Measurements from ENCODE around the gene ABHD17B.
"Not testable (repeated sequence)": the region's sequence is repeated elsewhere in the genome, so short reads cannot be mapped to it uniquely, and the experiment has no call there.

ABHD17B gene

GRCh38 chr9:71901695-71902597 is 9.0 kb downstream of the ABHD17B start:
- Histone ChIP-seq H3K4me1 (ENCODE audit: control extremely low read depth in 1 of 4, control insufficient read depth in 4 of 4, insufficient read depth in 4 of 4, low read length in 3 of 4) (peaks cover 38 to 85% (median 59%) of the 10 kb centered on the region in 4 experiments), H3K27ac (ENCODE audit: insufficient read depth in 1 of 2, low read depth in 1 of 2, low read length in 2 of 2, poor library complexity in 1 of 2, severe bottlenecking in 2 of 2) (peak overlapping the region; percentile 28 to 76), H3K9me3 (ENCODE audit: control extremely low read depth in 1 of 5, control insufficient read depth in 4 of 5, insufficient read depth in 2 of 5, low read depth in 1 of 5, low read length in 4 of 5) (no peaks in the 10 kb centered on the region), H3K27me3 (replicated peaks in 2 of 5; ENCODE audit: control insufficient read depth in 4 of 5, insufficient read depth in 5 of 5, low read length in 4 of 5) (no peaks in the 10 kb centered on the region), H3K36me3 (ENCODE audit: control insufficient read depth in 4 of 4, insufficient read depth in 4 of 4, low read length in 3 of 4) (peaks cover 0 to 6% (median 5%) of the 10 kb centered on the region in 4 experiments), H3K4me3 (ENCODE audit: control insufficient read depth in 1 of 7, extremely low read depth in 1 of 7, insufficient read depth in 4 of 7, low read depth in 2 of 7, low read length in 6 of 7) (peak overlapping the region in 6 of 7 experiments; percentile 28 to 62 (median 51))
- ChIA-PET POLR2A (interaction anchor here (0.6 to 0.7 kb wide), 2 partner anchors 9 to 14 kb away, joined by 3 read pairs; partner anchors contain the start of genes ABHD17B and C9orf85), CTCF (interaction anchor here (1.5 to 2.3 kb wide), 2 partner anchors 11 to 82 kb away, joined by 7 to 10 read pairs; no protein-coding TSS in a partner anchor)
- DNase-seq: peak; percentile 18 to 56 (median 44)
- WGBS (ENCODE audit: insufficient coverage): 0% methylated on average over 1 of the region's 6 CpGs

- H3K27ac ChIP-seq (ENCODE audit: insufficient read depth in 1 of 2, low read depth in 1 of 2, low read length in 2 of 2, poor library complexity in 1 of 2, severe bottlenecking in 2 of 2): peak overlapping the region in 1 of 2 experiments; percentile 37
- 94% methylated on average over 3 of the region's 6 CpGs for WGBS (ENCODE audit: insufficient coverage)
- H3K36me3 ChIP-seq (ENCODE audit: control insufficient read depth in 4 of 4, insufficient read depth in 4 of 4, low read length in 3 of 4); H3K9me3 ChIP-seq (ENCODE audit: control extremely low read depth in 1 of 5, control insufficient read depth in 4 of 5, insufficient read depth in 2 of 5, low read depth in 1 of 5, low read length in 4 of 5); H3K27me3 ChIP-seq (replicated peaks in 2 of 5; ENCODE audit: control insufficient read depth in 4 of 5, insufficient read depth in 5 of 5, low read length in 4 of 5); DNase-seq: not testable (repeated sequence)
- H3K4me3 ChIP-seq (ENCODE audit: control insufficient read depth in 1 of 7, extremely low read depth in 1 of 7, insufficient read depth in 4 of 7, low read depth in 2 of 7, low read length in 6 of 7): peak overlapping the region in 2 of 7 experiments; percentile 19 to 20
- POLR2A ChIA-PET: interaction anchor here (0.6 to 1.2 kb wide), 2 partner anchors 12 to 1485 kb away, joined by 4 to 5 read pairs; partner anchors contain the start of genes ABHD17B and C9orf85
- CTCF ChIA-PET: interaction anchor here (0.6 to 1.7 kb wide), 7 partner anchors 8 to 110 kb away, joined by 3 to 7 read pairs (median 4); partner anchors contain the start of genes ABHD17B and C9orf85
- peaks cover 63 to 95% (median 81%) of the 10 kb centered on the region in 4 experiments for H3K4me1 ChIP-seq (ENCODE audit: control extremely low read depth in 1 of 4, control insufficient read depth in 4 of 4, insufficient read depth in 4 of 4, low read length in 3 of 4)
Measured at GRCh38 chr9:71898756-71899155, 12.2 kb downstream of the ABHD17B start.

- H3K9me3 ChIP-seq (ENCODE audit: control extremely low read depth in 1 of 5, control insufficient read depth in 4 of 5, insufficient read depth in 2 of 5, low read depth in 1 of 5, low read length in 4 of 5): no peaks in the 10 kb centered on the region
- POLR2A ChIA-PET: interaction anchor here (0.6 kb wide), 1 partner anchor 16 kb away, joined by 3 read pairs; no protein-coding TSS in a partner anchor
- H3K4me1 ChIP-seq (ENCODE audit: control extremely low read depth in 1 of 4, control insufficient read depth in 4 of 4, insufficient read depth in 4 of 4, low read length in 3 of 4): peaks cover 58 to 86% (median 75%) of the 10 kb centered on the region in 4 experiments
- DNase-seq: peak; percentile 74 to 97 (median 94)
- peak overlapping the region in 3 of 7 experiments; percentile 12 to 45 (median 38) for H3K4me3 ChIP-seq (ENCODE audit: control insufficient read depth in 1 of 7, extremely low read depth in 1 of 7, insufficient read depth in 4 of 7, low read depth in 2 of 7, low read length in 6 of 7)
- H3K27me3 ChIP-seq (replicated peaks in 2 of 5; ENCODE audit: control insufficient read depth in 4 of 5, insufficient read depth in 5 of 5, low read length in 4 of 5): no peaks in the 10 kb centered on the region
- peak overlapping the region; percentile 46 to 79 for H3K27ac ChIP-seq (ENCODE audit: insufficient read depth in 1 of 2, low read depth in 1 of 2, low read length in 2 of 2, poor library complexity in 1 of 2, severe bottlenecking in 2 of 2)
- CTCF ChIA-PET: interaction anchor here (1.0 to 1.7 kb wide), 5 partner anchors 14 to 45 kb away, joined by 3 to 7 read pairs (median 4); partner anchors contain the start of genes ABHD17B and C9orf85
- peaks cover 0 to 5% (median 0%) of the 10 kb centered on the region in 4 experiments for H3K36me3 ChIP-seq (ENCODE audit: control insufficient read depth in 4 of 4, insufficient read depth in 4 of 4, low read length in 3 of 4)
- WGBS (ENCODE audit: insufficient coverage): no CpG with 5 or more reads among the region's 1 CpG
Measured at GRCh38 chr9:71897577-71897976, 13.4 kb downstream of the ABHD17B start.

- Histone ChIP-seq H3K4me3 (ENCODE audit: control insufficient read depth in 1 of 7, extremely low read depth in 1 of 7, insufficient read depth in 4 of 7, low read depth in 2 of 7, low read length in 6 of 7) (peak overlapping the region in 2 of 7 experiments; percentile 12 to 38), H3K4me1 (ENCODE audit: control extremely low read depth in 1 of 4, control insufficient read depth in 4 of 4, insufficient read depth in 4 of 4, low read length in 3 of 4) (peaks cover 55 to 79% (median 68%) of the 10 kb centered on the region in 4 experiments)
Measured at GRCh38 chr9:71896761-71897160, 14.2 kb downstream of the ABHD17B start.

GRCh38 chr9:71895955-71896354 is 15.0 kb downstream of the ABHD17B start:
- Histone ChIP-seq H3K27me3 (replicated peaks in 2 of 5; ENCODE audit: control insufficient read depth in 4 of 5, insufficient read depth in 5 of 5, low read length in 4 of 5) (no peaks in the 10 kb centered on the region), H3K9me3 (ENCODE audit: control extremely low read depth in 1 of 5, control insufficient read depth in 4 of 5, insufficient read depth in 2 of 5, low read depth in 1 of 5, low read length in 4 of 5) (no peaks in the 10 kb centered on the region), H3K4me3 (ENCODE audit: control insufficient read depth in 1 of 7, extremely low read depth in 1 of 7, insufficient read depth in 4 of 7, low read depth in 2 of 7, low read length in 6 of 7) (peak overlapping the region in 4 of 7 experiments; percentile 12 to 49 (median 42)), H3K4me1 (ENCODE audit: control extremely low read depth in 1 of 4, control insufficient read depth in 4 of 4, insufficient read depth in 4 of 4, low read length in 3 of 4) (peaks cover 51 to 78% (median 68%) of the 10 kb centered on the region in 4 experiments), H3K27ac (ENCODE audit: insufficient read depth in 1 of 2, low read depth in 1 of 2, low read length in 2 of 2, poor library complexity in 1 of 2, severe bottlenecking in 2 of 2) (peak overlapping the region; percentile 46 to 79), H3K36me3 (ENCODE audit: control insufficient read depth in 4 of 4, insufficient read depth in 4 of 4, low read length in 3 of 4) (peaks cover 0 to 5% (median 0%) of the 10 kb centered on the region in 4 experiments)
- ChIA-PET POLR2A (no interaction called here), CTCF (interaction anchor here (0.7 to 1.7 kb wide), 5 partner anchors 9 to 77 kb away, joined by 3 to 5 read pairs (median 3); partner anchors contain the start of genes ABHD17B and C9orf85)
- no peak for DNase-seq

More at GRCh38 chr9:71896761-71897160, 14.2 kb downstream of the ABHD17B start:
- Histone ChIP-seq H3K27ac (ENCODE audit: insufficient read depth in 1 of 2, low read depth in 1 of 2, low read length in 2 of 2, poor library complexity in 1 of 2, severe bottlenecking in 2 of 2) (peak overlapping the region; percentile 46 to 79), H3K36me3 (ENCODE audit: control insufficient read depth in 4 of 4, insufficient read depth in 4 of 4, low read length in 3 of 4) (peaks cover 0 to 5% (median 0%) of the 10 kb centered on the region in 4 experiments), H3K9me3 (ENCODE audit: control extremely low read depth in 1 of 5, control insufficient read depth in 4 of 5, insufficient read depth in 2 of 5, low read depth in 1 of 5, low read length in 4 of 5) (no peaks in the 10 kb centered on the region), H3K27me3 (replicated peaks in 2 of 5; ENCODE audit: control insufficient read depth in 4 of 5, insufficient read depth in 5 of 5, low read length in 4 of 5) (no peaks in the 10 kb centered on the region)
- CTCF ChIA-PET: interaction anchor here (1.0 to 1.7 kb wide), 7 partner anchors 9 to 78 kb away, joined by 3 to 5 read pairs (median 4); partner anchors contain the start of genes ABHD17B and C9orf85
- POLR2A ChIA-PET: no interaction called here
- peak in 2 of 3 donors; percentile 51 to 69 for DNase-seq

GRCh38 chr9:71895117-71895516 is 15.9 kb downstream of the ABHD17B start:
- Histone ChIP-seq H3K27me3 (replicated peaks in 2 of 5; ENCODE audit: control insufficient read depth in 4 of 5, insufficient read depth in 5 of 5, low read length in 4 of 5) (no peaks in the 10 kb centered on the region), H3K36me3 (ENCODE audit: control insufficient read depth in 4 of 4, insufficient read depth in 4 of 4, low read length in 3 of 4) (peaks cover 0 to 5% (median 0%) of the 10 kb centered on the region in 4 experiments), H3K27ac (ENCODE audit: insufficient read depth in 1 of 2, low read depth in 1 of 2, low read length in 2 of 2, poor library complexity in 1 of 2, severe bottlenecking in 2 of 2) (peak overlapping the region in 1 of 2 experiments; percentile 79), H3K4me3 (ENCODE audit: control insufficient read depth in 1 of 7, extremely low read depth in 1 of 7, insufficient read depth in 4 of 7, low read depth in 2 of 7, low read length in 6 of 7) (peak overlapping the region in 2 of 7 experiments; percentile 1 to 19), H3K9me3 (ENCODE audit: control extremely low read depth in 1 of 5, control insufficient read depth in 4 of 5, insufficient read depth in 2 of 5, low read depth in 1 of 5, low read length in 4 of 5) (no peaks in the 10 kb centered on the region), H3K4me1 (ENCODE audit: control extremely low read depth in 1 of 4, control insufficient read depth in 4 of 4, insufficient read depth in 4 of 4, low read length in 3 of 4) (peaks cover 51 to 73% (median 61%) of the 10 kb centered on the region in 4 experiments)
- ChIA-PET CTCF (interaction anchor here (1.0 to 1.7 kb wide), 3 partner anchors 8 to 21 kb away, joined by 3 to 5 read pairs (median 3); no protein-coding TSS in a partner anchor), POLR2A (no interaction called here)
- DNase-seq: peak in 2 of 3 donors; percentile 34 to 52
